H1 (cell line): ENCODE measurements around the gene CCNG2. TPM values are rescaled to one million over a fixed set of nuclear protein-coding genes. Genes with fewer than 3 reads are reported as not detected.

Source experiments
- CTCF ChIA-PET: fragments of 300-600 bp; sonication (Branson Sonifier 250); formaldehyde crosslinking; loops from one replicate; lab custom pipeline; 2021; ENCODE audit not compliant: partially characterized antibody; lab: Charles Lee
- POLR2A ChIA-PET: fragments of 300-600 bp; sonication (Branson Sonifier 250); formaldehyde crosslinking; loops from one replicate; lab custom pipeline; 2021; ENCODE audit warnings: inconsistent platforms; ENCODE audit not compliant: partially characterized antibody; lab: Charles Lee
- DNase-seq, 2 experiments: peaks; one replicate each; pipeline versions ENCODE4 v3.0.0 to v3.0.0-alpha.2; 2010 to 2022; ENCODE audit warnings: low spot score in 2 of 2, low read depth in 1 of 2, mixed read lengths in 1 of 2
- FAIRE-seq: peaks from 2 replicates; lab custom pipeline; 2011; peaks lifted over from hg19 to GRCh38; lab: Jason Lieb, UNC
- H2AFZ ChIP-seq: 2 replicates; pipeline ENCODE4 v1.8.1; 2012; ENCODE audit warnings: low read length, inconsistent platforms
- H2AK5ac ChIP-seq: 2 replicates; pipeline ENCODE4 v1.6.1; 2013; ENCODE audit warnings: low read depth, low read length
- H2BK120ac ChIP-seq: replicated peaks from 2 replicates; pipeline ENCODE3; 2013; ENCODE audit warnings: low read depth, low read length, inconsistent platforms
- H2BK12ac ChIP-seq: 2 replicates; pipeline ENCODE4 v1.6.1; 2013; ENCODE audit warnings: low read depth, low read length
- H2BK15ac ChIP-seq: 2 replicates; pipeline ENCODE4 v1.6.1; 2013; ENCODE audit warnings: low read length
- H2BK20ac ChIP-seq: 2 replicates; pipeline ENCODE4 v1.6.1; 2013; ENCODE audit warnings: low read length
- H2BK5ac ChIP-seq: 2 replicates; pipeline ENCODE4 v1.6.1; 2013; ENCODE audit warnings: low read depth, low read length
- H3K14ac ChIP-seq: 2 replicates; pipeline ENCODE4 v1.6.1; 2013; ENCODE audit warnings: inconsistent platforms; ENCODE audit not compliant: insufficient read length
- H3K18ac ChIP-seq: 2 replicates; pipeline ENCODE4 v1.6.1; 2013; ENCODE audit warnings: low read length; ENCODE audit errors: extremely low read depth
- H3K23ac ChIP-seq: 2 replicates; pipeline ENCODE4 v1.6.1; 2013; ENCODE audit warnings: inconsistent platforms; ENCODE audit not compliant: insufficient read length
- H3K23me2 ChIP-seq: 2 replicates; pipeline ENCODE4 v1.6.1; 2013; ENCODE audit warnings: low read depth, low read length
- H3K27ac ChIP-seq: 2 replicates; pipeline ENCODE4 v1.6.1; 2011; ENCODE audit warnings: low read depth, low read length, inconsistent platforms
- H3K27me3 ChIP-seq, 4 experiments: replicated peaks in 1 of 4; 1 replicate in 1 of 4; 2 replicates in 3 of 4; pipeline versions ENCODE4 v1.6.1 to v1.8.1; 2011 to 2013; ENCODE audit warnings: low read length in 3 of 4, mild to moderate bottlenecking in 3 of 4, inconsistent platforms in 2 of 4, mixed read lengths in 2 of 4, moderate library complexity in 1 of 4; ENCODE audit not compliant: control insufficient read depth in 3 of 4, insufficient read depth in 3 of 4; ENCODE audit errors: extremely low read depth in 1 of 4
- H3K36me3 ChIP-seq, 4 experiments: 2 replicates each; pipeline versions ENCODE4 v1.6.1 to v1.8.1; 2011 to 2013; ENCODE audit warnings: mild to moderate bottlenecking in 4 of 4, low read length in 3 of 4, moderate library complexity in 2 of 4, control low read depth in 1 of 4, inconsistent platforms in 1 of 4; ENCODE audit not compliant: insufficient read depth in 4 of 4, control insufficient read depth in 2 of 4
- H3K4ac ChIP-seq: replicated peaks from 2 replicates; pipeline ENCODE3; 2013; ENCODE audit warnings: low read length, low read depth, mixed read lengths, inconsistent platforms; ENCODE audit not compliant: insufficient read length
- H3K4me1 ChIP-seq, 4 experiments: replicated peaks in 1 of 4; 1 replicate in 1 of 4; 2 replicates in 3 of 4; pipeline versions ENCODE4 v1.6.1 to v1.8.1; 2011 to 2013; ENCODE audit warnings: low read length in 3 of 4, inconsistent platforms in 2 of 4, mixed read lengths in 1 of 4; ENCODE audit not compliant: insufficient read depth in 4 of 4, control insufficient read depth in 3 of 4
- H3K4me2 ChIP-seq, 2 experiments: 2 replicates each; pipeline versions ENCODE4 v1.6.1 to v1.8.1; 2011 to 2013; ENCODE audit warnings: low read depth in 2 of 2, low read length in 2 of 2, control low read depth in 1 of 2, inconsistent platforms in 1 of 2, mild to moderate bottlenecking in 1 of 2; ENCODE audit not compliant: insufficient read depth in 1 of 2
- H3K4me3 ChIP-seq, 4 experiments: fragments of 200-600, 300-600 bp in 1 of 4; sonication (generic), shearing (Covaris generic), sonication (Bioruptor Twin) in 1 of 4; 2 replicates each; pipeline versions ENCODE4 v1.5.1 to v1.8.1; 2011 to 2016; ENCODE audit warnings: low read length in 4 of 4, low read depth in 3 of 4, control low read depth in 2 of 4, inconsistent platforms in 2 of 4, mild to moderate bottlenecking in 2 of 4, mixed read lengths in 1 of 4, moderate library complexity in 1 of 4; ENCODE audit not compliant: insufficient read depth in 2 of 4; ENCODE audit errors: extremely low read depth in 1 of 4
- H3K56ac ChIP-seq: replicated peaks from 2 replicates; pipeline ENCODE3; 2013; ENCODE audit warnings: low read depth, mild to moderate bottlenecking, mixed read lengths, low read length, inconsistent platforms; ENCODE audit not compliant: insufficient read length
- H3K79me1 ChIP-seq: 2 replicates; pipeline ENCODE4 v1.6.1; 2013; ENCODE audit warnings: low read depth, low read length, control low read depth
- H3K79me2 ChIP-seq, 2 experiments: 2 replicates each; pipeline versions ENCODE4 v1.6.1 to v1.8.1; 2012 to 2013; ENCODE audit warnings: low read length in 2 of 2, mild to moderate bottlenecking in 2 of 2, inconsistent platforms in 1 of 2; ENCODE audit not compliant: insufficient read depth in 2 of 2, control insufficient read depth in 1 of 2
- H3K9ac ChIP-seq, 4 experiments: replicated peaks in 1 of 4; 1 replicate in 1 of 4; 2 replicates in 3 of 4; pipeline versions ENCODE4 v1.6.1 to v1.8.1; 2011 to 2013; ENCODE audit warnings: low read depth in 3 of 4, low read length in 3 of 4, control low read depth in 2 of 4, mild to moderate bottlenecking in 2 of 4, moderate library complexity in 2 of 4, inconsistent platforms in 1 of 4; ENCODE audit errors: extremely low read depth in 1 of 4
- H3K9me3 ChIP-seq, 2 experiments: 2 replicates each; pipeline versions ENCODE4 v1.6.1 to v1.8.1; 2012 to 2013; ENCODE audit warnings: mild to moderate bottlenecking in 2 of 2, moderate library complexity in 2 of 2, control low read depth in 1 of 2, inconsistent platforms in 1 of 2, low read depth in 1 of 2, low read length in 1 of 2, mixed read lengths in 1 of 2; ENCODE audit not compliant: insufficient read depth in 2 of 2
- H4K20me1 ChIP-seq, 2 experiments: replicated peaks in 1 of 2; 2 replicates each; pipeline versions ENCODE3 to v1.8.1; 2011 to 2013; ENCODE audit warnings: inconsistent platforms in 2 of 2, low read length in 2 of 2, mild to moderate bottlenecking in 1 of 2; ENCODE audit not compliant: insufficient read depth in 2 of 2, control insufficient read depth in 1 of 2
- H4K5ac ChIP-seq: 2 replicates; pipeline ENCODE4 v1.6.1; 2013; ENCODE audit warnings: low read length, low read depth, mixed read lengths, inconsistent platforms; ENCODE audit not compliant: insufficient read length
- H4K8ac ChIP-seq: 2 replicates; pipeline ENCODE4 v1.8.0; 2013; ENCODE audit warnings: mild to moderate bottlenecking, moderate library complexity, low read length, inconsistent platforms; ENCODE audit not compliant: insufficient read depth; ENCODE audit errors: extremely low read depth
- H4K91ac ChIP-seq: replicated peaks from 2 replicates; pipeline ENCODE3; 2013; ENCODE audit warnings: low read length, mixed read lengths, inconsistent platforms; ENCODE audit not compliant: insufficient read length
- BRCA1 ChIP-seq: IDR thresholded peaks from 2 replicates; pipeline ENCODE4 v1.6.1; 2012; ENCODE audit warnings: low read depth, low read length, improper control_type of control experiment
- CBX5 ChIP-seq: fragments of 300-800, 300-1000 bp; sonication (generic); IDR thresholded peaks from 2 replicates; pipeline ENCODE4 v1.7.1; 2016; ENCODE audit warnings: antibody characterized with exemption, low read length, low read depth
- JUN ChIP-seq: IDR thresholded peaks from 2 replicates; pipeline ENCODE4 v1.6.1; 2011; ENCODE audit warnings: low read depth, mild to moderate bottlenecking, improper control_type of control experiment, low read length
- NRF1 ChIP-seq: IDR thresholded peaks from 2 replicates; pipeline ENCODE4 v1.6.1; 2011; ENCODE audit warnings: mild to moderate bottlenecking, low read depth, low read length, improper control_type of control experiment
- RBBP5 ChIP-seq: IDR thresholded peaks from 2 replicates; pipeline ENCODE4 v1.7.1; 2012; ENCODE audit warnings: low read depth, mild to moderate bottlenecking, inconsistent platforms, low read length, moderate library complexity, borderline replicate concordance
- WGBS, 2 experiments: shearing (Covaris generic) in 1 of 2; methylation state at CpG; one replicate each; pipeline versions ENCODE4 v1.1.6 to v1.1.7; 2013 to 2015; ENCODE audit warnings: low lambda C conversion rate in 2 of 2, mixed read lengths in 2 of 2, inconsistent platforms in 1 of 2, low coverage in 1 of 2, missing lambda C conversion rate in 1 of 2; ENCODE audit not compliant: insufficient replicate concordance in 2 of 2, insufficient coverage in 1 of 2, insufficient read length in 1 of 2; ENCODE audit errors: extremely low coverage in 1 of 2, missing lambda C conversion rate in 1 of 2; 5-methylcytosine and 5-hydroxymethylcytosine counted together
- polyA plus RNA-seq, 7 experiments: library from polyadenylated mRNA; depleted of rRNA in 3 of 7; stranded (reverse) in 5 of 7; unstranded in 2 of 7; fragments of >200 nt in 5 of 7; fragments of 200-250 nt in 2 of 7; gene quantifications; 1 replicate in 5 of 7; 2 replicates in 1 of 7; 4 replicates in 1 of 7; pipeline versions ENCODE4 v1.2.1 to v1.2.3, GENCODE V29; 2011 to 2013; ENCODE audit warnings: missing spikeins in 2 of 7, mixed read lengths in 2 of 7
- total RNA-seq: library from RNA; stranded (reverse); fragmentation: NEBNext Ultra II Directional; extraction: Animal tissue kit (Norgen Biotek cat#: 25700); gene quantifications from 2 replicates; pipeline ENCODE4 v1.2.1, GENCODE V29; 2021

CCNG2 gene
- total and polyA plus RNA-seq, 2 of the 8 experiments (the other 6 are each of a cell fraction or from before 2014, with no cell fraction given) = 3.5 to 13.9 TPM

DNA sequence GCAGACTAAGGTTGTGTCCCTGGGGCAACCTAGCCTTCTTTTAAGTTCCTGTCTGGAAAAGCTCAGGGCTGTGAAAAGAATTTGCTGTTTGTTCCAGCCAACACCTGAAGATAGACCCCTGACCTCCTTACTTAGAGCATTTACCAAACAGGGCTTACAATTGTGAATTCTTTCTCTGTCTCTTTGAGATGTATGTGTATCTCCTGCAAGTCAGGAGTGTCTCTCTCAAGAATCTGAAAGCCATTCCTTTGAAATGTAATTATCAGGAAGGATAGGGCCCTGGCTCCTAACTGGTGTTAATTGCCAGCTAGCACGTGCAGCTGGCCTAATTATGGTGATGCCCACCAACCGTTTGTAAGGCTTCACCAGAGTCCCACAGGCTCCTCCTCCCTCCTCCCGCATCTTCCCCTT, 18.2 kb downstream of the CCNG2 start:
- Histone ChIP-seq H3K79me2 (no peaks in the 10 kb centered on the region), H3K14ac (no peak overlapping the region), H2BK12ac (no peak overlapping the region), H3K4me3 (no peak overlapping the region), H3K36me3 (peaks cover 0 to 3% (median 0%) of the 10 kb centered on the region in 4 experiments; a peak in 2 of 8 replicates), H3K27me3 (peaks cover 12 to 25% (median 22%) of the 10 kb centered on the region in 4 experiments), H3K79me1 (no peaks in the 10 kb centered on the region), H3K23ac (no peak overlapping the region), H3K56ac (no peak overlapping the region), H4K8ac (no peak overlapping the region), H2BK120ac (no peak overlapping the region), H2BK15ac (no peak overlapping the region), H4K91ac (no peak overlapping the region), H3K23me2 (no peaks in the 10 kb centered on the region), H3K27ac (no peak overlapping the region), H2BK5ac (no peak overlapping the region), H4K5ac (no peak overlapping the region), H3K4ac (no peak overlapping the region), H3K9me3 (no peaks in the 10 kb centered on the region), H3K4me1 (peaks cover 0 to 10% (median 4%) of the 10 kb centered on the region in 4 experiments; a peak in 4 of 7 replicates), H4K20me1 (no peaks in the 10 kb centered on the region), H3K9ac (no peak overlapping the region), H2BK20ac (no peak overlapping the region), H3K4me2 (no peak overlapping the region; a peak in 1 of 4 replicates), H2AFZ (no peak overlapping the region), H3K18ac (no peak overlapping the region), H2AK5ac (no peak overlapping the region)
- 4% methylated on average over 3 of the region's 3 CpGs; no CpG with 5 or more reads in 1 of the 2 experiments for WGBS, 2 experiments
- ChIA-PET POLR2A (interaction anchor here (0.8 to 1.8 kb wide), 5 partner anchors 11 to 129 kb away, joined by 3 to 15 read pairs (median 5); partner anchors contain the start of gene CCNG2), CTCF (interaction anchor here (0.6 to 4.3 kb wide), 11 partner anchors 10 to 123 kb away, joined by 3 to 17 read pairs (median 4); no protein-coding TSS in a partner anchor)
- DNase-seq (peak in 1 of 2 experiments; percentile 41), FAIRE-seq (peak; percentile 98)
- no peak for TF ChIP-seq CBX5
- no peak for TF ChIP-seq NRF1
- no peak for TF ChIP-seq BRCA1
- no peak for TF ChIP-seq RBBP5
- no peak for TF ChIP-seq JUN
